GM12874 (cell line): Measurements from ENCODE around the gene ASTN2.

Experiments used
- TF ChIP-seq, protein P1 (sequence below): IDR thresholded peaks from 2 replicates; pipeline ENCODE4 v1.5.1; 2011; ENCODE audit warnings: low read depth, mild to moderate bottlenecking, control low read depth, low read length, moderate library complexity; ENCODE audit not compliant: insufficient read depth

The ASTN2 gene

GRCh38 chr9:116395699-116396037 lies 1019.2 kb downstream of the ASTN2 start:
- TF ChIP-seq, protein P1, sequence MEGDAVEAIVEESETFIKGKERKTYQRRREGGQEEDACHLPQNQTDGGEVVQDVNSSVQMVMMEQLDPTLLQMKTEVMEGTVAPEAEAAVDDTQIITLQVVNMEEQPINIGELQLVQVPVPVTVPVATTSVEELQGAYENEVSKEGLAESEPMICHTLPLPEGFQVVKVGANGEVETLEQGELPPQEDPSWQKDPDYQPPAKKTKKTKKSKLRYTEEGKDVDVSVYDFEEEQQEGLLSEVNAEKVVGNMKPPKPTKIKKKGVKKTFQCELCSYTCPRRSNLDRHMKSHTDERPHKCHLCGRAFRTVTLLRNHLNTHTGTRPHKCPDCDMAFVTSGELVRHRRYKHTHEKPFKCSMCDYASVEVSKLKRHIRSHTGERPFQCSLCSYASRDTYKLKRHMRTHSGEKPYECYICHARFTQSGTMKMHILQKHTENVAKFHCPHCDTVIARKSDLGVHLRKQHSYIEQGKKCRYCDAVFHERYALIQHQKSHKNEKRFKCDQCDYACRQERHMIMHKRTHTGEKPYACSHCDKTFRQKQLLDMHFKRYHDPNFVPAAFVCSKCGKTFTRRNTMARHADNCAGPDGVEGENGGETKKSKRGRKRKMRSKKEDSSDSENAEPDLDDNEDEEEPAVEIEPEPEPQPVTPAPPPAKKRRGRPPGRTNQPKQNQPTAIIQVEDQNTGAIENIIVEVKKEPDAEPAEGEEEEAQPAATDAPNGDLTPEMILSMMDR: no peak

DNA sequence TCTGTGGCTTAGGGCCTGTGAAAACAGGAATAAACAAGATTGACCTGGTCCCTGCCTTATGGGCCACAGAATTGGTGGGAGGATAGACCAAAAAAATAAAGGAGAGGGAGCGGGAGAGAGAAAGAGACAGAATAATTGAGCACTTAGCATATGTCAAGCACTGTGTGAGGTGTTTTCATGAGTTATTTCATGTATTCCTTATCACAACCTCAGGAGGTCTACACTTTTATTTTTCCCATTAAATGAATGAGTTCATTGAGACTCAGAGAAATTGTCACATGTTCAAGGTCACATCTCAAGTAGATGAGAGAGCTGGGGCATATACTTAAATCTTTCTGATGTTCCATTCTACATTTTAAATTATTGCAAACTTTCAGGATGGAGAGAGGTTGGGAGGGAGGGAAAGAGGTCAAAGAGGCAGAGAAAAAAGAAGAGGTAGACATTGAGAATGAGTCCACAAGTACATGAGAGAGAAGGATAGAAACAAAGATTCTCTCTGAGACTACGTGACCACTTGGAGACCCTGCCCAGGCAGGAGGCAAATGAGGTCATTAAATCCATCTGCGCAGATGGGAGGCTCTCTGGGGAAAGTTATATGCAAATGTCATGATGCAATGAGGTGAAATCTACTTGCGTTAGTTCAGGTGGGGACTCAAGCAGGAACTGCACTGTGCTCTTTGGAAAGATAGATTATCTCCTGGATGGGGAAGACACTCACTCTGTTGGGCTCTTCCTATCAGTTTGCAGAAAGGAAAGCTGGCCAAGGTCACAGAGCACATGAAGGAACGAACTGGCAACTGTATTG lies 1019.8 kb downstream of the ASTN2 start:
- TF ChIP-seq, protein P1: no peak

DNA sequence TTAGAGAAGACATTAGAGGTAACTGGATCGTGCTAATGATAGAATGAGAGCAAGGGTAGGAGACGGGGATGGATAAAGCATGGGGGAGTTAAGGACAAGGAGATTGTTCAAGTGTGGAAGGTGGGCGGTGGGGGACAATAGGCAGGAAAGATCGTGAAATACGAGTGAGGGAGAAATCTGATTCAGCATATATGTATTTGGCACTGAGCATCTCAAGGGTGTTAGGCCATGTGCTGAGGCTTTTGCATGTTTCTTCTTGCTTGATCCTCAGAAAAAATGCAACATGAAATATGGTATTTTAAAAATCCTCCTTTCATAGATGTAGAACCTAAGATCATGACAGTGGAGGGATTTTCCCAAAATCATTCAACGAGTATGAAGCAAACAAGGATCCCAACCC lies 1020.8 kb downstream of the ASTN2 start:
- TF ChIP-seq, protein P1: no peak

DNA sequence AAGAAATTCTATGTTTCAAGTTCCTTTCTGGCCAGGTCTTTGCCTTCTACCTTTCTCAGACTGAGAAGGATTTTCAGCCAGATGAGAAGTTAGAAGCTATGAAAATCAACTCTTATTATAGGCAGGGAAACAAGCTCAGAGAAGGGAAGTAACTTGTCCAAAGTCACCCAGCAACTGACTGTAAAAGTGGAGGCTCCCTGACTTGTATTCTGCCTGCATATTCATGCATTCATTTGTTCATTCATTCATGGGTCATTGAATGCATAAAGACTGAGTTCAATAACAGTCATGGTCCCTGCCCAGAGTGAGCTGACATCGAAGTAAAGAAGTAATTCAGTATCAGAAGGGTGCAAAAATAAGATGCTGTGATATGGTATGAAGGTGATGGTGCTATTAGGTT lies 1021.7 kb downstream of the ASTN2 start:
- TF ChIP-seq, protein P1: no peak

- TF ChIP-seq, protein P1: no peak
Measured at GRCh38 chr9:116391306-116391900, 1023.5 kb downstream of the ASTN2 start.

- TF ChIP-seq, protein P1: no peak
Measured at GRCh38 chr9:116390303-116391228, 1024.3 kb downstream of the ASTN2 start.

DNA sequence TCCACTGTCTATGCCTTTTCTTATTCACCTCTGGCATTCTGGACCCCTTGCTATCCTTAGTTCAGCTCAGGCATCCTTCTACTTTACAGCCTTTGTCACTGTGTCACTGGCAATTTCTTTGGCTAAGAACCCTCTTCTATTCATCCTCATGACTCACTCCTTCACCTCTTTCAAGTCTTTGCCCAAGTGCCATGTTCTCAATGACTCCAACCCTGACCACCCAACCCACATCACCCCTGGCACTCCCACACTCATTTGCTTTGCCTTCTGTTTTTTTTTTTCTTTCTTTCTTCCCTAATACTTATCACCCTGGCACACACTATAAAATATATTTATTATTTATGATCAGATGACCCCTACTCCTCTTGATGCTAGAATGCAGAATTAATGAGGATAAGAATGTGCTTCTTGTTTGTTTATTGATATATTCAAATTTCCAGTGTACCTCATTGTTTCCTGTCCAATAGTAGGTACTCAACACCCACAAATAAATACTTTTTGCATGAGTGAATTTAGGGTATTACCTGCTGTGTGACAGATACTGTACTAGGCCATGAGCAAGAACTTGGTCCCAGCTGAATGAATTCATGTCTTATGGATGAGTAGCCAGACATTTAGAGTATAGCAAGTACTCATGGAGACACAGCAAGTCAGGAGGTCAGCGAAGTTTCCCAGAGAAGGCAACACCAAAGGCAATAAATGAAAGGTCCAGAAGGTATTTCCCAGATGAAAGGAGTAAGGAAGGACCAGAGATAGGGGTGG lies 1025.1 kb downstream of the ASTN2 start:
- TF ChIP-seq, protein P1: no peak
